NCI-H524 (cell line): ENCODE results near the gene AGAP1.

Experiments
- DNase-seq, 2 experiments: peaks; one replicate each; lab custom pipeline; 2025; lab: John Stamatoyannopoulos, UW

Gene AGAP1

GRCh38 chr2:235711527-235711926 lies 217.7 kb downstream of the AGAP1 start:
- DNase-seq: no peak

- no peak for DNase-seq
Measured at GRCh38 chr2:235712176-235712575, 218.3 kb downstream of the AGAP1 start.

- no peak for DNase-seq
Measured at GRCh38 chr2:235713189-235713588, 219.3 kb downstream of the AGAP1 start.

GRCh38 chr2:235715601-235716000 lies 221.8 kb downstream of the AGAP1 start:
- DNase-seq: no peak

- peak in 1 of 2 experiments; percentile 32 for DNase-seq
Measured at GRCh38 chr2:235716875-235717496, 223.1 kb downstream of the AGAP1 start.

GRCh38 chr2:235719146-235719942 lies 225.5 kb downstream of the AGAP1 start:
- no peak for DNase-seq

- DNase-seq: no peak
Measured at GRCh38 chr2:235721625-235722024, 227.8 kb downstream of the AGAP1 start.

GRCh38 chr2:235722869-235723268 lies 229.0 kb downstream of the AGAP1 start:
- no peak for DNase-seq

GRCh38 chr2:235723371-235723770 lies 229.5 kb downstream of the AGAP1 start:
- DNase-seq: no peak

GRCh38 chr2:235723811-235724465 lies 230.1 kb downstream of the AGAP1 start:
- no peak for DNase-seq

- DNase-seq: no peak
Measured at GRCh38 chr2:235725016-235725489, 231.2 kb downstream of the AGAP1 start.

GRCh38 chr2:235725841-235726240 lies 232.0 kb downstream of the AGAP1 start:
- DNase-seq: no peak

- DNase-seq: no peak
Measured at GRCh38 chr2:235726554-235726953, 232.7 kb downstream of the AGAP1 start.

GRCh38 chr2:235727174-235727573 lies 233.3 kb downstream of the AGAP1 start:
- no peak for DNase-seq

- DNase-seq: no peak
Measured at GRCh38 chr2:235727891-235728799, 234.3 kb downstream of the AGAP1 start.

GRCh38 chr2:235728800-235729556 lies 235.1 kb downstream of the AGAP1 start:
- DNase-seq: no peak

- no peak for DNase-seq
Measured at GRCh38 chr2:235729557-235729947, 235.7 kb downstream of the AGAP1 start.

- DNase-seq: no peak
Measured at GRCh38 chr2:235730115-235730514, 236.3 kb downstream of the AGAP1 start.

- no peak for DNase-seq
Measured at GRCh38 chr2:235733761-235734160, 239.9 kb downstream of the AGAP1 start.

GRCh38 chr2:235734168-235734567 lies 240.3 kb downstream of the AGAP1 start:
- DNase-seq: no peak

GRCh38 chr2:235734688-235735231 lies 240.9 kb downstream of the AGAP1 start:
- no peak for DNase-seq
